GM12878 (cell line): Measurements from ENCODE around the gene PTPRN2.

Experiments used
- DPF2 ChIP-seq: fragments of 450-650 bp; IDR thresholded peaks from 2 replicates; pipeline ENCODE4 v1.6.1; 2017; ENCODE audit warnings: mild to moderate bottlenecking
- EZH2 ChIP-seq: IDR thresholded peaks from 2 replicates; pipeline ENCODE4 v1.6.1; 2012; ENCODE audit warnings: low read depth, mild to moderate bottlenecking, control low read depth, inconsistent platforms, low read length, borderline replicate concordance; ENCODE audit not compliant: control insufficient read depth
- FOXM1 ChIP-seq: IDR thresholded peaks from 2 replicates; pipeline ENCODE4 v1.6.1; 2012; ENCODE audit warnings: low read depth, mild to moderate bottlenecking, inconsistent platforms, low read length, moderate library complexity
- TCF12 ChIP-seq: IDR thresholded peaks from 2 replicates; pipeline ENCODE4 v1.6.1; 2011; ENCODE audit warnings: low read depth, mild to moderate bottlenecking, low read length
- TCF3 ChIP-seq: IDR thresholded peaks from 2 replicates; pipeline ENCODE4 v1.6.1; 2012; ENCODE audit warnings: low read depth, mild to moderate bottlenecking, low read length, borderline replicate concordance; ENCODE audit not compliant: insufficient read depth
- ZBED1 ChIP-seq: IDR thresholded peaks from 2 replicates; pipeline ENCODE4 v1.6.1; 2016; ENCODE audit warnings: borderline replicate concordance

DNA sequence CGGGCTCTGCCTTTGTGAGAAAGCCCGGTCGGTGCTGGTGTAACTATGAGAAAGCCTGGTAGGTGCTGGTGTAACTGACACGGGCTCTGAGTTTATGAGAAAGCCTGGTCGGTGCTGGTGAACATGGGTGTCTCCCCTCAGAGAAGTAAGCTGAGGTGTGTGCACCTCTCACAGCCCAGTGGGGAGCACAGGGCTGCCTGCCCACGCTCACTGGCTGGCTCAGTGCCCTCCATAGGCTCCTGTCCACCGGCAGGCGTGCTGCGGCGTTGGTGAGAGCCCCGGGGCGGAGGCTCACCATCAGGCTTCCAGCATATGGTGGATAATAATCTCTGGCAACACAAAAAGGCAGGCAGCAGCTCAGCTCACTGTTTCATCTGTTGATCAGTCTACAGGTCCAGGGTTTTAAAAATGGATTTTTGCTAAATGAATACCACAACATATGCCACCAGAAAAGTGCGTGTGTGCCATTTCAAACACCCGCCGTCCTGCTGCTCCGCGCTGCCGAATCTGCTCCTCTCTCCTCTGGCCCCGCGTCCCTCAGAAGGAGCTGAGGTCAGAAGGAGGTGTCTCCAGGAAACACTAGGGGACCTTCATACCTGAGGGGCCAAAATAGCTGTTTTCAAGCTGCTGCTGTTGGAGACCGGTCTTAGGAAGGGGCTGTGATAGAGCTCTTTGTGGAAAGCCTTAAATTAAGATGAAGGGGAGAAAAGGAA is 885.2 kb downstream of the PTPRN2 start:
- no peak for TF ChIP-seq TCF12
- no peak for TF ChIP-seq ZBED1
- no peak for TF ChIP-seq TCF3
- no peak for TF ChIP-seq FOXM1
- no peak for TF ChIP-seq EZH2
- TF ChIP-seq DPF2 = no peak
